HL-60 (cell line): Measurements from ENCODE around the gene LRSAM1.
A peak's percentile ranks its signal among the peaks of the same experiment; 100 is the strongest.

Source experiments
- DNase-seq, 2 experiments: peaks; one replicate each; pipeline ENCODE4 v3.0.0-alpha.2; 2010 to 2020; ENCODE audit warnings: low read depth in 1 of 2, low spot score in 1 of 2
- H3K27ac ChIP-seq: fragments of 250-450 bp; sonication (Bioruptor Pico); replicated peaks from 2 replicates; pipeline ENCODE4 v1.5.1; 2020; ENCODE audit warnings: mild to moderate bottlenecking, moderate library complexity
- H3K27me3 ChIP-seq: fragments of 250-450 bp; sonication (Bioruptor Pico); 2 replicates; pipeline ENCODE4 v1.5.1; 2021; ENCODE audit warnings: mild to moderate bottlenecking, moderate library complexity; ENCODE audit not compliant: insufficient read depth, poor library complexity, severe bottlenecking
- H3K4me3 ChIP-seq: replicated peaks from 2 replicates; pipeline ENCODE4 v1.5.1; 2011; ENCODE audit warnings: mild to moderate bottlenecking, control low read depth, low read length; ENCODE audit not compliant: insufficient read depth
- CTCF ChIP-seq: IDR thresholded peaks from one replicate; pipeline ENCODE4 v1.5.1; 2011; ENCODE audit warnings: low read length, control low read depth, inconsistent platforms; ENCODE audit not compliant: insufficient read depth
- GABPA ChIP-seq: IDR thresholded peaks from 2 replicates; pipeline ENCODE4 v1.6.1; 2012; ENCODE audit warnings: low read depth
- POLR2AphosphoS5 ChIP-seq: IDR thresholded peaks from 2 replicates; pipeline ENCODE4 v1.6.1; 2012; ENCODE audit warnings: low read depth
- REST ChIP-seq: IDR thresholded peaks from 2 replicates; pipeline ENCODE4 v1.6.1; 2012; ENCODE audit warnings: low read depth; ENCODE audit not compliant: insufficient replicate concordance
- SPI1 ChIP-seq: IDR thresholded peaks from 2 replicates; pipeline ENCODE4 v1.6.1; 2012; ENCODE audit warnings: low read depth, mild to moderate bottlenecking, borderline replicate concordance

LRSAM1 gene

GRCh38 chr9:127451608-127451857 is 223 bp downstream of the LRSAM1 start:
- H3K27me3 ChIP-seq: no peaks in the 10 kb centered on the region
- H3K27ac ChIP-seq: peak overlapping the region; percentile 94
- DNase-seq: no peak
- TF ChIP-seq CTCF (no peak), SPI1 (no peak), GABPA (no peak), POLR2AphosphoS5 (no peak), REST (no peak)
- peak overlapping the region; percentile 83 for H3K4me3 ChIP-seq

GRCh38 chr9:127451858-127452656 is 747 bp downstream of the LRSAM1 start:
- peak overlapping the region; percentile 94 for H3K27ac ChIP-seq

More at GRCh38 chr9:127451858-127452656, 747 bp downstream of the LRSAM1 start:
- peak; percentile 36 to 66 for DNase-seq
- Histone ChIP-seq H3K4me3 (peak overlapping the region; percentile 83), H3K27me3 (no peaks in the 10 kb centered on the region)
- no peak for TF ChIP-seq CTCF
- TF ChIP-seq POLR2AphosphoS5: no peak
- no peak for TF ChIP-seq REST
- no peak for TF ChIP-seq GABPA
- TF ChIP-seq SPI1: peak; percentile 39; the same call in 1 of the 2 replicates
